Right atrium auricular region (tissue), 2 donors: ENCODE data around the gene IDI1. TPM values are rescaled to one million over a fixed set of nuclear protein-coding genes. Genes with fewer than 3 reads are reported as not detected.

Experiments used
- total RNA-seq, 2 donors: library from RNA; depleted of rRNA; stranded (reverse); fragments of >200 nt; gene quantifications; one replicate each; pipeline ENCODE4 v1.1.0, GENCODE V29; 2016

IDI1 gene
- total RNA-seq, 2 donors from 2014 or later: 16.7 to 24.3 TPM

Other genes with a start within 250 kb of the IDI1 start
- 10 to 100 TPM; 24.2 to 26.1 TPM for gene LARP4B, start 117.4 kb downstream of the IDI1 start, total RNA-seq
- 10 to 100 TPM; 14.4 to 14.6 TPM for gene GTPBP4, start 60.7 kb downstream of the IDI1 start, total RNA-seq
- gene IDI2, start 23.3 kb downstream of the IDI1 start, total RNA-seq: under 1 TPM in 1 of 2 donors, not detected in 1; 0.24 TPM
- gene WDR37, start 7.3 kb upstream of the IDI1 start, total RNA-seq: 10 to 100 TPM; 19.4 to 20.2 TPM